Activated CD4-positive, alpha-beta T cell treated with anti-CD3 and anti-CD28 coated beads, Interleukin-10, Interleukin-2, amounts not matched to agents 100 ng/mL and 50 ng/mL, durations not matched to agents 16 hours and 8 hours (primary cell): ENCODE results near the gene SNX20.

Experiments
- DNase-seq: peaks from one replicate; pipeline ENCODE4 v3.0.0-alpha.2; 2020

SNX20 gene

DNA sequence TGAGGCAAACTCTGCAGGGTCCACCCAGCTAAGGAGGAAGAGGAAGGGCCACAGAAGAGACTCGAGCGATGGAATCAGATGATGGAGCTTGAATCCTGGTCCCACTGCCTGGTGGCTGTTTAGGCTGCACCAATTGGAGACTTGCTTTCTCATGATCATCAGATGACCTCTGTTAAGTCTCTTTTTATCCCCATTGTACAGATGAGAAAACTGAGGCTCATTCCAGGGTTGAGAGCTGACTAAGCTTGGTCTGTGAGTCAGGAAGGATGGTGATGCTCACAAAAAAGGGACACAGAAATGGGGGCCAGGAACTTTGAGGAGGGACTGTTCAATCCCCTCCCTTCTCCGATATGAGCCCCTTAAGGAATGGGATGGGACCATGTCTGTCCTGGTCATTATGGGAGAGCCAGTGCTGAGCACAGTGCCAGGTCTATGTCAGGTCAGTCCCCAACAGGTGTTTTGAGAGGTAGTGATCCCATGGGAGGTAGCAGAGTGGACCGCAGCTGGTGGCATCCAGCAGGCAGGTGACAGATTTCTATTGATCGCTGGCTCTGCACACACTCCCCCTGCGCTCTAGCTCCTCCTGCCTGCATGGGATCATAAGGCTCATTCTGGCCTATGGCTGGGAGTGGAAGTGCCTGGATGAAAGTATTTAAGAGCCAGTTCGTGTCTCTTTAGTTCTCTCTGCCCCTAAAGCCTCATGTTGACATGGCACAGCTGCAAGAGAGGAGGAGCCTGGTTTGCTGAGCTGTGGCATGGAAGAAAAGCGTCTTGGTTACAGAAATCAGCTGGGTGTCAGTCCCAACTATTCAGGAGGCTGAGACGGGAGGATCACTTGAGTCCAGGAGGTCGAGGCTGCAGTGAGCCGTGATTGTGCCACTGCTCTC lies 27.2 kb downstream of the SNX20 start:
- DNase-seq, result no peak

GRCh38 chr16:50652836-50653425 lies 28.2 kb downstream of the SNX20 start:
- DNase-seq, result no peak

- DNase-seq, result no peak
These were observed 29.2 kb downstream of the SNX20 start for GRCh38 chr16:50651835-50652438.

GRCh38 chr16:50646345-50646744 lies 34.8 kb downstream of the SNX20 start:
- DNase-seq, result no peak

DNA sequence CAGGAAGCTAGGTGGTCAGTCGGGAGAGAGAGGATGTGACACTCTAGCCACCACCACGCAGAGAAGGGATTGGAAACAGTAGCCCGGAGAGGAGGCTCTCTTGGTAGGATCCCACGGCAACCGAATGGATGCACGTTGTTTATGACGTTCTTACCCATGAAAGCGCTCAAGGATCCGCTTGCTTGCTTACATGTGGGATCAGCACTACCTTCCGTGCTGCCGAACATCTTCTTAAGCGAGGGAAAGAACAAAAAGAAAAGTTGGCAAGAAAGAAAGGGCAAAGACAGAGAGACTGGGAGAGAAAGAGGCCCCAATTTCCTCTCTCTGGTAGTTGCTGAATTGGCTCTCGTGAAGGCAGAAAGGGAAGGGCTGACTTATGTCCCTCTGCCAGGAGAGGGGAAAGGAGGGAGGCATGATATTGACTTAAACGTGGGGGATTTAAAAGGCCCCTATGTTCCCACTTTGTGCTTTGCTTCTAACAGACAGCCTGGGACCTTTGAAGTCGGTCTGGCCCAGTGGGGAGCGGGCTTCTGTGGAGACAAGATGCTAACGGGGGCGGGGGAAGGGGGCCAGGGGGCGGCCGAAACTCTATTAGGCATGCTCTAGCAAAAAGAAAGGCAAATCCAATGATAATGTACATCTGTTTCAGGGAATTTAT lies 35.4 kb downstream of the SNX20 start:
- DNase-seq, result no peak

DNA sequence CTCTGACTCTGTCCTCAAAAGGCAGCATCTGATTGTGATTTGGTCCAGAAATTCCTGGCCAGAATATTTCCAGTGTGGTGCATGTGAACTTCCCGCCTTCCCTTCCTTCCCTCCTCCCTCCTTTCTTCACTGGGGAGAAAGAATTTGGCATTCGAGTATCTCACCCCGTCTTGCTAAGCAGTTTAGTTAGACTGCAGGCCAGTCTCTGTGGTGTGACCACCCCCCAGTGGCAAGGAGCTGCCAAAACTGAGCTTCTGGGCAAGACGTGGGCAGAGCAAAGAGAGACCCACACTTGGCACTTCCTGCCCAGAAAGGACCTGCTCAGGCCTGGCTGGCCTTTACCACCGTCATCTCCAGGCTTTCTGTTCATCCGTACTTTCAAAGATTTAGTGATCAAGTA lies 36.4 kb downstream of the SNX20 start:
- peak; percentile 27 for DNase-seq

- DNase-seq, result no peak
These were observed 36.9 kb downstream of the SNX20 start for GRCh38 chr16:50644245-50644644.

DNA sequence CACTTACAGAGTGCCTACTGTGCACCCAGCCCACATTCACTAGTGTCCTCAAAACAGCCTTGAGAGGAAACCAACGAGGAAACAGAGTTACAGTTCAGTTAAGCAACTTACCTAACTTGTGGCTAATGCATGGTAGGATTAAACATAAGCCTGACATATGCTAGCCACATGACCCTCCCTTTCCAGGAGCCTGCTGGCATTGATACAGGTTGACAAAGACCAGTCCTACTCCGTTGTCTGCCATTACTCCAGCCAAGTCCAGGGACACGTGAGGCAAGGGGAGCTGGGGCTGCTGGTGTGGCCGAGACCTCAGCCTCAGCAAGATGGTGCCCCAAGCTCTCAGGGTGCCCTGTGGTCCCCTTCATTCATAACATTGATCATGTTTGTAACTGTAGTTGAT lies 37.9 kb downstream of the SNX20 start:
- no peak for DNase-seq

GRCh38 chr16:50642349-50642748 lies 38.8 kb downstream of the SNX20 start:
- DNase-seq, result no peak

GRCh38 chr16:50641818-50642187 lies 39.3 kb downstream of the SNX20 start:
- no peak for DNase-seq

GRCh38 chr16:50640919-50641817 lies 39.9 kb downstream of the SNX20 start:
- no peak for DNase-seq

DNA sequence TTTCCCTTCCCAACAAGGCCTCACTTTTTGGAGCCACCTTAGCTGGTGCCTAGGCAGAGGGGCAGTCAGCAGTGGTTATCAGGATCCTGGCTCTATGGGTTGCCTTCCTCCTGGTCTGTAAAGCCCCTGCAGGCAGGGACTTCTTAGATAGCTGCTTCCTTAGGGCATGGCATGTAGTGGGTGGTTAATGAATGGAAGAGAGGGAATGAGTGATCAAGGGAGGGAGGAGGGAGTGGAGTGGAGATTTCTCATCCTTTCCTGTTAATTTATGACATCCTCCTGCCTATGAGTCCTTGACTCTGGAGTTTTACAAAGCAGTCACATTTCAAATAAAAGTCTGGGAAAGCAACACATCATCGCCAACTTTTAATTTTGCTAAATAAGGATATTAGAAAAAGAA lies 40.7 kb downstream of the SNX20 start:
- DNase-seq, result no peak

GRCh38 chr16:50638816-50639670 lies 42.1 kb downstream of the SNX20 start:
- no peak for DNase-seq

GRCh38 chr16:50637716-50638602 lies 43.2 kb downstream of the SNX20 start:
- DNase-seq, result no peak

GRCh38 chr16:50636753-50637374 lies 44.2 kb downstream of the SNX20 start:
- no peak for DNase-seq

DNA sequence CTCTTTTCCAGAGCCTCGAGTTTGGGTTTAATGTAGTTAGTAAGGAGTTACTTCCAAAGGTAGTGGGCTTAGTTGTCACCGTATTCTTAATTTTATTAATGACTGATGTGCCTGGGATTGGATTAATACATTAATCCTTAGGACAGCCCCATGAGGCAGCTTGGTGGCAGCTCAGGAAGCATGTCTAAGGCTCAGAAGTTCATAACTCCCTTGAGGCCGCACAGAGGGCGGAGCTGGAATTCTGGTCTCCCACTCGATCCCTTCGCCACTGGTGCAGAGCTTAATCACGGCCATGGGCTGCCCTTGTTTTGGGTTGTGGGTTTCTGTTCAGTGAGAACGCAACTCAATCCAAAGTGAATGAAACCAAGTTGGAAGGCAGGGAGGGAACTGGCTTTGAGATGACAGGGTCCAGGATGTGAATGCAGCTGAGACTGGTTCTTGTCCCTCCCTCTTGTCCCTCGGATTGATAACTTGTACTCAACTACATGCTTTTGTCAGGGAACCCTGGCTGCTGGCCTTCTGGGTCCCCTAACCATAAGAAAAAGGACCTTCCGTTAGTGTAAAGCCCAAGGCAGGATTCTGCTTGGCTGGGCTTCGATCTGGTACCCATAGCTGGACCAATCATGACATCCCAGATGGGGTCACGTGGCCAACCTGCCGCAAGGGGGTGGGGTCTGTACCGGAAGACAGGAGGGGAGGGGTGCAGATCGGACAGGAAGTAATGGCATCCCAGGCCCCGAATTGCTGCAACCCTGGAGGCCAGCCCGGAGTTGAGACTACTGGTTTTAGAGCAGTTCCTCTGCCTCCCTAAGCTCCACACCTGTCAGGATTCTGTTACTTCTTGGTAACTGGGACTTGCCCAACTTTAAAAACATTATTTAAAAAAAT lies 45.4 kb downstream of the SNX20 start:
- DNase-seq, result peak; percentile 39

GRCh38 chr16:50634947-50635346 lies 46.2 kb downstream of the SNX20 start:
- no peak for DNase-seq

- DNase-seq, result no peak
These were observed 47.0 kb downstream of the SNX20 start for GRCh38 chr16:50634090-50634489.
